ENCODE data around the gene MIA2.

MIA2 gene

GRCh38 chr14:39233680-39234326 is at the start of gene MIA2:
Gene MIA2 (plus strand): TSS chr14:39233915. CDS start chr14:39234115, 200 bp downstream.
- no peak for TF ChIP-seq CTCF (IDR thresholded peaks at IDR 0.05)

- TF ChIP-seq CTCF (IDR thresholded peaks at IDR 0.05): no peak
Observed at GRCh38 chr14:39184628-39185255, 49.0 kb upstream of the MIA2 start.

- TF ChIP-seq CTCF (IDR thresholded peaks at IDR 0.05): no peak
Observed at GRCh38 chr14:39185256-39186049, 48.3 kb upstream of the MIA2 start.

- no peak for TF ChIP-seq CTCF (IDR thresholded peaks at IDR 0.05)
Observed at GRCh38 chr14:39186941-39187525, 46.7 kb upstream of the MIA2 start.

- TF ChIP-seq CTCF (IDR thresholded peaks at IDR 0.05): no peak
Observed at GRCh38 chr14:39203659-39204606, 29.8 kb upstream of the MIA2 start.

GRCh38 chr14:39211109-39211741 is 22.5 kb upstream of the MIA2 start:
- TF ChIP-seq CTCF (IDR thresholded peaks at IDR 0.05): no peak
